GM20000 (cell line): Measurements from ENCODE around the gene RAB15.

ENCODE experiments used
- DNase-seq: peaks from one replicate; pipeline ENCODE4 v3.0.0; 2012; ENCODE audit warnings: low spot score
- TF ChIP-seq, protein P1 (sequence below): IDR thresholded peaks from 2 replicates; pipeline ENCODE4 v1.5.1; 2012; ENCODE audit warnings: mild to moderate bottlenecking, control low read depth; ENCODE audit errors: extremely low read depth, missing control alignments

RAB15 gene

GRCh38 chr14:64948612-64949210 is 23.4 kb downstream of the RAB15 start:
- DNase-seq = no peak
- TF ChIP-seq, protein P1, sequence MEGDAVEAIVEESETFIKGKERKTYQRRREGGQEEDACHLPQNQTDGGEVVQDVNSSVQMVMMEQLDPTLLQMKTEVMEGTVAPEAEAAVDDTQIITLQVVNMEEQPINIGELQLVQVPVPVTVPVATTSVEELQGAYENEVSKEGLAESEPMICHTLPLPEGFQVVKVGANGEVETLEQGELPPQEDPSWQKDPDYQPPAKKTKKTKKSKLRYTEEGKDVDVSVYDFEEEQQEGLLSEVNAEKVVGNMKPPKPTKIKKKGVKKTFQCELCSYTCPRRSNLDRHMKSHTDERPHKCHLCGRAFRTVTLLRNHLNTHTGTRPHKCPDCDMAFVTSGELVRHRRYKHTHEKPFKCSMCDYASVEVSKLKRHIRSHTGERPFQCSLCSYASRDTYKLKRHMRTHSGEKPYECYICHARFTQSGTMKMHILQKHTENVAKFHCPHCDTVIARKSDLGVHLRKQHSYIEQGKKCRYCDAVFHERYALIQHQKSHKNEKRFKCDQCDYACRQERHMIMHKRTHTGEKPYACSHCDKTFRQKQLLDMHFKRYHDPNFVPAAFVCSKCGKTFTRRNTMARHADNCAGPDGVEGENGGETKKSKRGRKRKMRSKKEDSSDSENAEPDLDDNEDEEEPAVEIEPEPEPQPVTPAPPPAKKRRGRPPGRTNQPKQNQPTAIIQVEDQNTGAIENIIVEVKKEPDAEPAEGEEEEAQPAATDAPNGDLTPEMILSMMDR = no peak

DNA sequence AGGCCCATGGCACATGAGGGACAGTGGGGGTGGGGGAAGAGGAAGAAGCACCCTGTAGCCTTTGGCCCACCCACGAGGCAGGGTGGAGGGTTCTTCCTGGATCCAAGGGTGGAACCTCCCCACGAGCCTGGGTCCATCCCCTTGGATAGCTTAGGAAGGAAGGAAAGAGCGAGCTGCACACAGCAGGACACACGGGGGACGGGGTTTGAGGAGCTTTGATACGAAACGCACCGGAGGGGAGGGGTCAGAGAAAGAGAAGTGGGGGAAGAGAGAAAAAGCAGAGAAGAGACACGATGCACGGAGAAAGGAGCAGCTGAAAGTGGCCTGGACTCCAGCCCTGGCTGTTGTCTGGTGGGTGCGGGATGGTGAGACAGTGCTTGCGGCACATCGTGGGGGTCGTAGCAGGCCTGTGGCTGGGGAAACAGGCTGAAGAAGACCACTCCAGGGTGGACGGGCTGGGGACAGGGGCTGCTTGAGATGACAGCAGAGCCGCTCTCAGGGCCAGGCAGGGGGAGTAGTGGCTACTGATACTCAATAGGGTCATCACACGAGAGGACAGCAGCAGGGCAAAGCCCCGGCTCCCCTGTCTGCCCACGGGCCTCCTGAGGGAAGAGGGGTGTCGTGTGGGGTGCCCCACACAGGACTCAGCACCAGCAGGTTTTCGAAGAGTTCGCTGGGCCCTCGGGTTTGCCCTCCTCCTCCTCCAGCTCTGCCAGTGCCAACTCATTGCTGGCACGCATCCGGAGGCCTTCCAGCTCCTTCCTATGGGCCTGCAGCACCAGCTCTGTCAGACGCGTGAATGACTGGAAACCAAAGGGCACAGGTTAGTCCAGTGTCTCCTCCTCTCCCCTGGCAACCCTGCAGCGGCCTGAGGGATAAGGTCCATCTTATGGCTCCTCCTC is 24.2 kb downstream of the RAB15 start:
- TF ChIP-seq, protein P1 = no peak
- DNase-seq = no peak

GRCh38 chr14:64946310-64947045 is 25.7 kb downstream of the RAB15 start:
- DNase-seq = no peak
- TF ChIP-seq, protein P1 = no peak

DNA sequence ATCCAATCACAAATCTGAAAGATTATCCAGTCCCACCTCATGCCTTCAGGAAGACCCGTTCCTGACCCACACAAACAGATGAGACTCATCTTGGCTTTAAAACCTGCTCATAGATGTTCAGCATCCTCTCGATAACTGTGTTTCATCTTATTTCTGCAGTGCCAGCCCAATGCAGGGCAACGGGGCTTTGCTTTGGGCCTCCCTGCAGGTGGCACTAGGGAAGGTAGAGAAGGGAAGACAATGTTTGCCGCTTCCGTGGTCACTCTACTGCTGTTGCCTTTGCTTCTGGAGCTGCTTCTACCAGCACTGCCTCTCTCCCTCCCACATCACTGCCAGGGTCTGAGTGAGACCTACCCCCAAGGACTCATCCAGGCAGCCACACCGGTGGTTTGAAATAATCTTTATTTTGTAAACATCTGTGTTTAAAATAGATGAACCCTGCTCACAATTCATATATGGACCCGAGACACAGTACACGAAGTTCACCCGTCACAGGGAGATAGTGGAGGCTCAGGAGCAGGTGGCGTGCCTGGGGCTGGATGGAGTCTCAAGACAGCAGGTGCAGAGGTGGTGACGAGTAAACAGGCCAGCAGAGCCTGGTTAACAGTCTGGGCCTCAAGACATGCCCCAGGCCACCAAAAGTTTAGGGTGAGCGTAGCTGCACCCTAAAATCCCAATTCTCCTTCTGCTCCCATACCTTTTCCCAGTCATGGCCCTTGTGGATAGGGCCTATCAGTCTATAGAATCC is 26.5 kb downstream of the RAB15 start:
- TF ChIP-seq, protein P1 = no peak
- DNase-seq = no peak

DNA sequence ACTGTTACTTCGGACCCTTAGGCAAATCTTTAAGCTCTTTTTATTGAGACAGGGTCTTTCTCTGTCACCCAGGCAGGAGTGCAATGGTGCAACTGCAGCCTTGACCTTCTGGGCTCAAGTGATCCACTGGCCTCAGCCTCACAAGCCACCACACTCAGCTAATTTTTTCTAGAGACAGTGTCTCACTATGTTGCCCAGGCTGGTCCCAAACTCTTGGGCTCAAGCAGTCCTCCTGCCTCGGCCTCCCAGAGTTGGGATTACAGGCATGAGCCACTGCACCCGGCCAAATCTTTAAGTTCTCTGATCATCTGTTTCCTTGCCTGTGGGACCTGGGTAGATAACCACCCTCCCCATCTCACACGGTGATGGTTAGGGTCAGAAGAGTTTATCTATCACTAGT is 27.3 kb downstream of the RAB15 start:
- DNase-seq = no peak

GRCh38 chr14:64944041-64944440 is 28.1 kb downstream of the RAB15 start:
- TF ChIP-seq, protein P1 = no peak
- no peak for DNase-seq

More for the DNA sequence above, 27.3 kb downstream of the RAB15 start:
- TF ChIP-seq, protein P1 = no peak
